Measurements from ENCODE around the gene MRPL55.

DNA sequence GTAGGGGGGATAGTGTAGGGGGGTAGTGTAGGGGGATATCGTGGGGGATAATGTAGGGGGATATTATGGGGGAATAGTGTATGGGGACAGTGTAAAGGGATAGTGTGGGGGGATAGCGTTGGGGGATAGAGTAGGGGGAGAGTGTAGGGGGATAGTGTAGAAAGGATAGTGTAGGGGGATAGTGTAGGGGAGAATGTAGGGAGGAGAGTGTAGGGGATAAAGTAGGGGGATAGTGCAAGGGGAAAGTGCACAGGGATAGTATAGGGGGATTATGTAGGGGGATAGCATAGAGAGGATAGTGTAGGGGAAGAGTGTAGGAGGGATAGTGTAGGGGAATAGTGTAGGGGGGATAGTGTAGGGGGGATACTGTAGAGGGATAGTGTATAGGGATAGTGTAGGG lies 38.9 kb downstream of the MRPL55 start:
- TF ChIP-seq, protein P1, sequence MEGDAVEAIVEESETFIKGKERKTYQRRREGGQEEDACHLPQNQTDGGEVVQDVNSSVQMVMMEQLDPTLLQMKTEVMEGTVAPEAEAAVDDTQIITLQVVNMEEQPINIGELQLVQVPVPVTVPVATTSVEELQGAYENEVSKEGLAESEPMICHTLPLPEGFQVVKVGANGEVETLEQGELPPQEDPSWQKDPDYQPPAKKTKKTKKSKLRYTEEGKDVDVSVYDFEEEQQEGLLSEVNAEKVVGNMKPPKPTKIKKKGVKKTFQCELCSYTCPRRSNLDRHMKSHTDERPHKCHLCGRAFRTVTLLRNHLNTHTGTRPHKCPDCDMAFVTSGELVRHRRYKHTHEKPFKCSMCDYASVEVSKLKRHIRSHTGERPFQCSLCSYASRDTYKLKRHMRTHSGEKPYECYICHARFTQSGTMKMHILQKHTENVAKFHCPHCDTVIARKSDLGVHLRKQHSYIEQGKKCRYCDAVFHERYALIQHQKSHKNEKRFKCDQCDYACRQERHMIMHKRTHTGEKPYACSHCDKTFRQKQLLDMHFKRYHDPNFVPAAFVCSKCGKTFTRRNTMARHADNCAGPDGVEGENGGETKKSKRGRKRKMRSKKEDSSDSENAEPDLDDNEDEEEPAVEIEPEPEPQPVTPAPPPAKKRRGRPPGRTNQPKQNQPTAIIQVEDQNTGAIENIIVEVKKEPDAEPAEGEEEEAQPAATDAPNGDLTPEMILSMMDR (IDR thresholded peaks at IDR 0.05): no peak
- TF ChIP-seq POLR2A (IDR thresholded peaks at IDR 0.05) (no peak), POLR2AphosphoS5 (IDR thresholded peaks at IDR 0.05) (no peak)

Data from prostate gland (tissue), 2 donors.